Activated CD4-positive, alpha-beta T cell treated with anti-CD3 and anti-CD28 coated beads for 36 hours (primary cell): ENCODE measurements around the gene LDLR. TPM values are rescaled to one million over a fixed set of nuclear protein-coding genes. Genes with fewer than 3 reads are reported as not detected.
"Not testable (repeated sequence)": the region's sequence is repeated elsewhere in the genome, so short reads cannot be mapped to it uniquely, and the experiment has no call there.

Experiments
- ATAC-seq: fragments of 200-7000 bp; cut with Tn5 transposase; one replicate; pipeline ENCODE4 v1.10.0; 2021; ENCODE audit warnings: mild to moderate bottlenecking, moderate library complexity
- CTCF ChIA-PET: fragments of 350-600 bp; sonication (Branson Sonifier 250); formaldehyde crosslinking; loops from one replicate; lab custom pipeline; 2021; ENCODE audit warnings: antibody characterized with exemption; lab: Charles Lee
- POLR2A ChIA-PET: fragments of 350-600 bp; sonication (Branson Sonifier 250); formaldehyde crosslinking; loops from one replicate; lab custom pipeline; 2021; ENCODE audit warnings: antibody characterized with exemption, inconsistent platforms; lab: Charles Lee
- DNase-seq: peaks from one replicate; pipeline ENCODE4 v3.0.0-alpha.2; 2020
- H3K27ac Mint-ChIP-seq: one replicate; pipeline ENCODE4 v1.8.0; 2021; ENCODE audit warnings: mixed read lengths
- H3K27me3 Mint-ChIP-seq: one replicate; pipeline ENCODE4 v1.8.0; 2021; ENCODE audit warnings: mixed read lengths
- H3K36me3 Mint-ChIP-seq: one replicate; pipeline ENCODE4 v1.8.0; 2021; ENCODE audit warnings: low read depth, mixed read lengths
- H3K4me1 Mint-ChIP-seq: one replicate; pipeline ENCODE4 v1.8.0; 2021; ENCODE audit warnings: mixed read lengths
- H3K4me3 Mint-ChIP-seq: one replicate; pipeline ENCODE4 v1.8.0; 2021; ENCODE audit warnings: mild to moderate bottlenecking, moderate library complexity, mixed read lengths
- H3K9me3 Mint-ChIP-seq: one replicate; pipeline ENCODE4 v1.8.0; 2021; ENCODE audit warnings: low read depth, mixed read lengths
- intact Hi-C, 2 experiments: fragments of 100-400 bp; cut with DNase I in 1 of 2; cut with micrococcal nuclease in 1 of 2; formaldehyde crosslinking; loops; one replicate each; pipeline versions ENCODE4 v1.14.2 to v1.15.1; 2022 to 2024; cut with DNase I, micrococcal nuclease
- total RNA-seq, 2 experiments: library from RNA; stranded (reverse); gene quantifications; one replicate each; pipeline ENCODE4 v1.2.3, GENCODE V29; 2021

The LDLR gene
- total RNA-seq, 2 experiments from 2014 or later, result 73.0 to 73.8 TPM

DNA sequence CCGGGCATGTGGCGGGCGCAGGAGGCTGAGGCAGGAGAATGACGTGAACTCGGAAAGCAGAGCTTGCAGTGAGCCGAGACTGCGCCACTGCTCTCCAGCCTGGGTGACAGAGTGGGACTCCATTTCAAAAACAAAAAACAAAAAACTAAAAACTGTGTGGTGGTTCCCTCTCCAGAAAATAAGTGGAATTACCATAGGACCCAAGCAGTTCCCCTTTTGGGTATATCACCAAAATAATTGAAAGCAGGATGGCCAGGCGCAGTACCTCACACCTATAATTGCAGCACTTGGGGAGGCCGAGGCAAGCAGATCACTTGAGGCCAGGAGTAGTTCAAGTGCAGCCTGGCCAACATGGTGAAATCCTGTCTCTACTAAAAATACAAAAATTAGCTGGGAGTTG, 15.7 kb upstream of the LDLR start:
- intact Hi-C loops, result no loop called here
- ChIA-PET CTCF (no interaction called here), POLR2A (no interaction called here)
- Mint-ChIP-seq H3K36me3 (no peaks in the 10 kb centered on the region), H3K4me3 (no peak overlapping the region), H3K4me1 (peaks cover 9% of the 10 kb centered on the region), H3K27me3 (no peaks in the 10 kb centered on the region), H3K9me3 (no peaks in the 10 kb centered on the region), H3K27ac (no peak overlapping the region)
- no peak for DNase-seq
- ATAC-seq, result no peak

DNA sequence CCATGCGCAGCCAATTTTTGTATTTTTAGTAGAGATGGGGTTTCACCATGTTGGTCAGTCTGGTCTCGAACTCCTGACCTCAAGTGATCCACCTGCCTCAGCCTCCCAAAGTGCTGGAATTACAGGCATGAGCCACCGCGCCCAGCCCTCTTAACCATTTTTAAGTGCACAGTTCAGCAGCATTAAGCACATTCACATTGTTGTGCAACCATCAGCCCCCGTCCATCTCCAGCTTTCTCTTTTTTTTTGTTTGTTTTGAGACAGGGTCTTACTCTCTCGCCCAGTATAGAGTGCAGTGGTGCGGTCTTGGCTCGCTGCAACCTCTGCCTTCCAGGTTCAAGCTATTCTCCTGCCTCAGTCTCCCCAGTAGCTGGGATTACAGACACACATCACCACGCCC, 12.5 kb upstream of the LDLR start:
- POLR2A ChIA-PET, H3K4me1 Mint-ChIP-seq, intact Hi-C loops, H3K36me3 Mint-ChIP-seq, DNase-seq, H3K27ac Mint-ChIP-seq, CTCF ChIA-PET, H3K4me3 Mint-ChIP-seq, H3K9me3 Mint-ChIP-seq, H3K27me3 Mint-ChIP-seq, ATAC-seq: not testable (repeated sequence)

DNA sequence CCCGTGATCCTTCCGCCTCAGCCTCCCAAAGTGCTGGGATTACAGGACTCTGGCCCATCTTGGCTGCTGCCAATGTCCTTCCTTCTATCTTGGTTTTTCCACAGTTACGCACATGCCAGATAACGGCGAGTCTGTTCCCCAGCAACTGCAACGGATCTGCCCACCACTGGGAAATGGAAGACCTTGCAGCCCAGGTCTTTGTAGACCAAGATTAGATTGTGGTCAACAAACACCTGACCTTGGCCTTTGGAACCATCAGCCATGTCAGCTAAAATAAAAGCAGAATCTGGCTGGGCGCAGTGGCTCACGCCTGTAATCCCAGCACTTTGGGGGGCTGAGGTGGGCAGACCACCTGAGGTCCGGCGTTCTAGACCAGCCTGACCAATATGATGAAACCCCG, 10.4 kb upstream of the LDLR start:
- intact Hi-C loops, result no loop called here
- ChIA-PET CTCF (no interaction called here), POLR2A (interaction anchor here (0.7 kb wide), 1 partner anchor 738 kb away, joined by 3 read pairs; no protein-coding TSS in a partner anchor)

DNA sequence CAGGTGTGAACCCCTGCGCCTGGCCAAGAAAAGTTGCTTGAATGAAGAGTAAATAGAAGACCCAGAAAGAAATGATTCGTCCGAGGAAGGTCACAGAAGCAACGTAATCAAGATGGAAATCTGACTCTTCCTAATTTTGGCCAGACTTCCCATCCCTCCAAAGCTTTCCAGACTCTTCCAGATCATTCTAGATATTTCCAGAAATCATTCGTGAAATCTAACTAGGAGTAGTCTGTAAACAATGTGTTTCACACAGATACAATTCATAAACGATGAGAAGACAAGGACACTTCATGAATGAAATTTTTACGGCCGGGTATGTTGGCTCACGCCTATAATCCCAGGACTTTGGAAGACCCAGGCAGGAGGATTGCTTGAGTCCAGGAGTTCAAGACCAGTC, 9.3 kb upstream of the LDLR start:
- CTCF ChIA-PET, result interaction anchor here (0.8 kb wide), 1 partner anchor 11 kb away, joined by 3 read pairs; no protein-coding TSS in a partner anchor
- no peaks in the 10 kb centered on the region for H3K36me3 Mint-ChIP-seq
- DNase-seq, result no peak
- no peak overlapping the region for H3K4me3 Mint-ChIP-seq
- POLR2A ChIA-PET, result interaction anchor here (1.0 kb wide), 1 partner anchor 10 kb away, joined by 3 read pairs; no protein-coding TSS in a partner anchor
- H3K4me1 Mint-ChIP-seq, result peaks cover 5% of the 10 kb centered on the region
- ATAC-seq, result no peak
- no peak overlapping the region for H3K27ac Mint-ChIP-seq
- H3K9me3 Mint-ChIP-seq, result no peaks in the 10 kb centered on the region
- no peaks in the 10 kb centered on the region for H3K27me3 Mint-ChIP-seq
- intact Hi-C loops, result no loop called here

More for the DNA sequence above, 10.4 kb upstream of the LDLR start:
- H3K9me3 Mint-ChIP-seq, result no peaks in the 10 kb centered on the region
- ATAC-seq, result no peak
- no peak for DNase-seq
- peaks cover 10% of the 10 kb centered on the region for H3K4me1 Mint-ChIP-seq
- H3K4me3 Mint-ChIP-seq, result no peak overlapping the region
- H3K36me3 Mint-ChIP-seq, result no peaks in the 10 kb centered on the region
- no peak overlapping the region for H3K27ac Mint-ChIP-seq
- no peaks in the 10 kb centered on the region for H3K27me3 Mint-ChIP-seq

DNA sequence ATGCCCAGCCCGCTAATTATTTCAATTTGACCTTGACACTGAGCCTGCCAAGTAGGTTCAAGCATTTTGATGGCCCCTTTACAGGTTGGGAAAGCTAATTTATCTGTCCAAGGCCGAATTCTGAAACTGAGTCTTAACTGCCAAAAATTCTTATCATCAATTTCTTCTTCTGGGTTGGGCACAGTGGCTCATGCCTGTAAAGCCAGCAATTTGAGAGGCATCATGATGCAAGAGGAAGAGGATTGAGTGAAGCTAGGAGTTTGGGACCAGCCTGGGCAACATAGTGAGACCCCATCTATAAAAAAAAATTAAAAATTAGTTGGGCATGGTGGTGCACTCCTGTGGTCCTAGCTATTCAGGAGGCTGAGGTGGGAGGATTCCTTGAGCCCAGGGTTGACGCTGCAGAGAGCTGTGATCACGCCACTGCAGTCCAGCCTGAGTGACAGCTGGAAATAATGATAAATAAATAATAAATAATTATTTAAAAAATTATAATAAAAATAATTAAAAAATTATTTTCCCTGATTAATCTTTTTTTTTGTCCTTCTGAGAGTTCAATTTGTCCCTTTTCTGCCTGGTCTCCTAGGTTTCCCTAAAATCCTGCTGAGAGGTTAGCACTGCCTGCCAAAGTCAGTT, 1.3 kb upstream of the LDLR start:
- peaks cover 26% of the 10 kb centered on the region for H3K36me3 Mint-ChIP-seq
- peak overlapping the region; percentile 97 for H3K27ac Mint-ChIP-seq
- no peaks in the 10 kb centered on the region for H3K27me3 Mint-ChIP-seq
- ChIA-PET POLR2A (interaction anchor here (0.7 kb wide), 1 partner anchor 14 kb away, joined by 5 read pairs; no protein-coding TSS in a partner anchor), CTCF (interaction anchor here (0.7 to 2.5 kb wide), 4 partner anchors 13 to 287 kb away, joined by 3 to 6 read pairs (median 3); no protein-coding TSS in a partner anchor)
- peaks cover 38% of the 10 kb centered on the region for H3K4me1 Mint-ChIP-seq
- no peak for ATAC-seq
- no peak overlapping the region for H3K4me3 Mint-ChIP-seq
- no peaks in the 10 kb centered on the region for H3K9me3 Mint-ChIP-seq
- no peak for DNase-seq
- intact Hi-C loops, result loop anchor here in 1 of 2 experiments (2.0 to 5.0 kb wide), 2 partner anchors 43 to 51 kb away; no protein-coding TSS in a partner anchor

DNA sequence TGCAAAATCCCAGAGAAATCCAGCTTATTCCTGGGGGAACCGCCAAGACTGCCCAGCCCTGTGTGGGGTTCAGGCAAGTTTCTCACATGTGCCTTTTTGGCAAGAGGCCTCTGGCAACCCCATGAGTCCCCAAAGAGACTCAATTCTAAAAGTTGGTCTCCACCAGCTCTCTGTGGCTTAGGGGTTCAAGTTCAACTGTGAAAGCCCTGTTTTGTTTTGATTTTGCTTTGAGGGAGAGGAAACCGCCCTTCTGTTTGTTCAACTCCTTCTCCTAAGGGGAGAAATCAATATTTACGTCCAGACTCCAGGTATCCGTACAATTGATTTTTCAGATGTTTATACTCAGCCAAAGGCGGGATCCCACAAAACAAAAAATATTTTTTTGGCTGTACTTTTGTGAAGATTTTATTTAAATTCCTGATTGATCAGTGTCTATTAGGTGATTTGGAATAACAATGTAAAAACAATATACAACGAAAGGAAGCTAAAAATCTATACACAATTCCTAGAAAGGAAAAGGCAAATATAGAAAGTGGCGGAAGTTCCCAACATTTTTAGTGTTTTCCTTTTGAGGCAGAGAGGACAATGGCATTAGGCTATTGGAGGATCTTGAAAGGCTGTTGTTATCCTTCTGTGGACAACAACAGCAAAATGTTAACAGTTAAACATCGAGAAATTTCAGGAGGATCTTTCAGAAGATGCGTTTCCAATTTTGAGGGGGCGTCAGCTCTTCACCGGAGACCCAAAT, 583 bp upstream of the LDLR start:
- no peaks in the 10 kb centered on the region for H3K27me3 Mint-ChIP-seq
- H3K9me3 Mint-ChIP-seq, result no peaks in the 10 kb centered on the region
- H3K36me3 Mint-ChIP-seq, result peaks cover 32% of the 10 kb centered on the region
- intact Hi-C loops, result loop anchor here (1.0 to 5.0 kb wide), 6 partner anchors 42 to 448 kb away; partner anchors contain the start of genes CARM1 (in 1 of the 2) and SPC24 (in 1 of the 2)
- peak overlapping the region; percentile 97 for H3K27ac Mint-ChIP-seq
- no peak for DNase-seq
- peaks cover 45% of the 10 kb centered on the region for H3K4me1 Mint-ChIP-seq
- CTCF ChIA-PET, result interaction anchor here (0.5 to 2.5 kb wide), 9 partner anchors 8 to 307 kb away, joined by 3 to 6 read pairs (median 3); no protein-coding TSS in a partner anchor
- POLR2A ChIA-PET, result interaction anchor here (0.6 to 1.4 kb wide), 5 partner anchors 22 to 253 kb away, joined by 3 to 7 read pairs (median 3); partner anchors contain the start of gene TMED1
- ATAC-seq, result no peak
- peak overlapping the region; percentile 93 for H3K4me3 Mint-ChIP-seq

DNA sequence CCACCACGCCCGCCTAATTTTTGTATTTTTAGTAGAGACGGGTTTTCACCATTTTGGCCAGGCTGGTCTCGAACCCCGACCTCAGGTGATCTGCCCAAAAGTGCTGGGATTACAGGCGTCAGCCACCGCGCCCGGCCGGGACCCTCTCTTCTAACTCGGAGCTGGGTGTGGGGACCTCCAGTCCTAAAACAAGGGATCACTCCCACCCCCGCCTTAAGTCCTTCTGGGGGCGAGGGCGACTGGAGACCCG, 676 bp downstream of the LDLR start:
- CTCF ChIA-PET, result interaction anchor here (0.6 to 2.5 kb wide), 3 partner anchors 40 to 254 kb away, joined by 3 to 6 read pairs (median 4); partner anchors contain the start of gene TMED1
- Mint-ChIP-seq H3K36me3 (peaks cover 44% of the 10 kb centered on the region), H3K27ac (peak overlapping the region; percentile 97), H3K4me3 (peak overlapping the region; percentile 93), H3K4me1 (peaks cover 51% of the 10 kb centered on the region)
- intact Hi-C loops, result loop anchor here (1.0 to 10.0 kb wide), 13 partner anchors 65 to 1702 kb away; partner anchors contain the start of genes ANGPTL6 (in 1 of the 2), CDC37 (in 1 of the 2), CDKN2D (in 1 of the 2) and DNM2 (in 1 of the 2)
- DNase-seq, H3K9me3 Mint-ChIP-seq, H3K27me3 Mint-ChIP-seq: not testable (repeated sequence)
- POLR2A ChIA-PET, result interaction anchor here (0.6 to 1.4 kb wide), 4 partner anchors 16 to 578 kb away, joined by 3 to 7 read pairs (median 5); partner anchors contain the start of gene TMED1
- peak; percentile 4 for ATAC-seq

DNA sequence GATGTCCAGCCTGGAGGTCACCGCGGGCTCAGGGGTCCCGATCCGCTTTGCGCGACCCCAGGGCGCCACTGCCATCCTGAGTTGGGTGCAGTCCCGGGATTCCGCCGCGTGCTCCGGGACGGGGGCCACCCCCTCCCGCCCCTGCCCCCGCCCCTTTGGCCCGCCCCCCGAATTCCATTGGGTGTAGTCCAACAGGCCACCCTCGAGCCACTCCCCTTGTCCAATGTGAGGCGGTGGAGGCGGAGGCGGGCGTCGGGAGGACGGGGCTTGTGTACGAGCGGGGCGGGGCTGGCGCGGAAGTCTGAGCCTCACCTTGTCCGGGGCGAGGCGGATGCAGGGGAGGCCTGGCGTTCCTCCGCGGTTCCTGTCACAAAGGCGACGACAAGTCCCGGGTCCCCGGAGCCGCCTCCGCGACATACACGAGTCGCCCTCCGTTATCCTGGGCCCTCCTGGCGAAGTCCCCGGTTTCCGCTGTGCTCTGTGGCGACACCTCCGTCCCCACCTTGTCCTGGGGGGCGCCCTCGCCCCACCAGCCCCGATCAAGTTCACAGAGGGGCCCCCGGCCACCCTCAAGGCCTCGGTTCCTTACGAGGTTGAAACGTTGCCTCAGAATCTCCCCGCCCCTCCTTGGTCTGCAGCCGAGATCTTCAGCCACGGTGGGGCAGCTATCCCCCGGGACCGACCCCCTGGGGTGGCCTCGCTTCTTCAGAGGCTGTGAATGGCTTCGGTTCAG, 1.2 kb downstream of the LDLR start:
- peak; percentile 99 for DNase-seq
- peak overlapping the region; percentile 97 for H3K27ac Mint-ChIP-seq
- intact Hi-C loops, result loop anchor here (1.0 to 10.0 kb wide), 13 partner anchors 65 to 1702 kb away; partner anchors contain the start of genes ANGPTL6 (in 1 of the 2), CDC37 (in 1 of the 2), CDKN2D (in 1 of the 2) and DNM2 (in 1 of the 2)
- H3K4me1 Mint-ChIP-seq, result peaks cover 51% of the 10 kb centered on the region
- peak overlapping the region; percentile 93 for H3K4me3 Mint-ChIP-seq
- H3K9me3 Mint-ChIP-seq, result no peaks in the 10 kb centered on the region
- ATAC-seq, result peak; percentile 88
- POLR2A ChIA-PET, result interaction anchor here (0.5 to 1.4 kb wide), 4 partner anchors 15 to 579 kb away, joined by 4 to 9 read pairs (median 6); partner anchors contain the start of gene TMED1
- CTCF ChIA-PET, result interaction anchor here (0.6 to 2.5 kb wide), 2 partner anchors 149 to 255 kb away, joined by 3 to 6 read pairs; partner anchors contain the start of gene TMED1
- peaks cover 47% of the 10 kb centered on the region for H3K36me3 Mint-ChIP-seq
- no peaks in the 10 kb centered on the region for H3K27me3 Mint-ChIP-seq

DNA sequence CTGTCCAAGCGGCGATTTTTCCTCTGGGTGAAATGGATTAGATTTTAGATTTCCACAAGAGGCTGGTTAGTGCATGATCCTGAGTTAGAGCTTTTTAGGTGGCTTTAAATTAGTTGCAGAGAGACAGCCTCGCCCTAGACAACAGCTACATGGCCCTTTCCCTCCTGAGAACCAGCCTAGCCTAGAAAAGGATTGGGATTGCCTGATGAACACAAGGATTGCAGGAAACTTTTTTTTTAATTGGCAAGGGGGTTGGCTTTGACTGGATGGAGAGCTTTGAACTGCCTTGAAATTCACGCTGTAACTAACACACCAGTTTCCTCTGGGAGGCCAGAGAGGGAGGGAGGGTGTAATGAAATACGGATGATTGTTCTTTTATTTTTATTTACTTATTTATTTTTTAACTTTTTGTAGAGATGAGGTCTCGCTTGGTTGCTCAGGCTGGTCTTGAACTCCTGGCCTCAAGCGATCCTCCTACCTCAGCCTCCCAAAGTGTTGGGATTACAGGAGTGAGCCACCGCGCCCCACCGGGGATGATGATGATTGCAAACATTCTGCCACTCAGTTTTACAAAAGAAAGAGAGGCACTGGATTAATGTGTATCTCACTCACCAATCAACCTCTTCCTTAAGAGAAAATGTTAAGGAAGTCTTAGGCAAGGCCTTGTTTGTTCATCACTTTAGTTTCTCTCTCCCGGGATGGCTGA, 1.9 kb downstream of the LDLR start:
- Mint-ChIP-seq H3K4me3 (peak overlapping the region; percentile 93), H3K27ac (peak overlapping the region; percentile 84), H3K4me1 (peaks cover 58% of the 10 kb centered on the region), H3K27me3 (no peaks in the 10 kb centered on the region), H3K9me3 (no peaks in the 10 kb centered on the region), H3K36me3 (peaks cover 53% of the 10 kb centered on the region)
- ATAC-seq (no peak), DNase-seq (no peak)
- ChIA-PET CTCF (interaction anchor here (0.5 to 1.1 kb wide), 2 partner anchors 11 to 56 kb away, joined by 3 to 4 read pairs; no protein-coding TSS in a partner anchor), POLR2A (interaction anchor here (0.5 to 0.8 kb wide), 4 partner anchors 14 to 128 kb away, joined by 3 to 9 read pairs (median 4); no protein-coding TSS in a partner anchor)
- intact Hi-C loops, result loop anchor here (1.0 to 10.0 kb wide), 13 partner anchors 64 to 1701 kb away; partner anchors contain the start of genes ANGPTL6 (in 1 of the 2), CDC37 (in 1 of the 2), CDKN2D (in 1 of the 2) and DNM2 (in 1 of the 2)
